HCT116 (cell line): ENCODE results near the gene SHROOM3. TPM values are rescaled to one million over a fixed set of nuclear protein-coding genes. Genes with fewer than 3 reads are reported as not detected.
"Not testable (repeated sequence)": the region's sequence is repeated elsewhere in the genome, so short reads cannot be mapped to it uniquely, and the experiment has no call there.

ENCODE experiments used
- ATAC-seq: fragments of 200-7000 bp; cut with Tn5 transposase; 2 replicates; pipeline ENCODE4 v1.9.1; 2020; ENCODE audit warnings: mild to moderate bottlenecking, moderate library complexity
- BruUV-seq: library from RNA; stranded (reverse); fragments of 400-500 nt; replicated peaks from 2 replicates; lab custom pipeline; 2021; lab: Mats Ljungman, UMichigan
- CTCF ChIA-PET: fragments of 300-600 bp; sonication (Branson Sonifier 250); formaldehyde crosslinking; loops from one replicate; lab custom pipeline; 2021; ENCODE audit warnings: antibody characterized with exemption; lab: Charles Lee
- POLR2A ChIA-PET: fragments of 300-600, 350-600 bp; sonication (Branson Sonifier 250); formaldehyde crosslinking; loops from one replicate; lab custom pipeline; 2021; ENCODE audit warnings: antibody characterized with exemption; lab: Charles Lee
- RAD21 ChIA-PET, 2 experiments: fragments of 300-600 bp; sonication (Branson Sonifier 250); formaldehyde crosslinking; loops; one replicate each; lab custom pipeline; 2023; ENCODE audit warnings: low total read pairs in 2 of 2; ENCODE audit not compliant: uncharacterized antibody in 2 of 2, unreplicated experiment in 2 of 2, low non-redundant PET in 1 of 2; lab: Charles Lee
- DNase-seq: peaks from one replicate; pipeline ENCODE4 v3.0.0-alpha.2; 2010; ENCODE audit warnings: low read depth, low spot score
- H2AFZ ChIP-seq: fragments of 200-600 bp; shearing (Covaris generic), sonication (generic); 2 replicates; pipeline ENCODE4 v1.6.1; 2017; ENCODE audit warnings: low read depth, mixed run types, mixed read lengths, antibody characterized with exemption, low read length; ENCODE audit not compliant: poor library complexity, severe bottlenecking
- H3K27ac ChIP-seq: 2 replicates; pipeline ENCODE4 v1.5.1; 2012; ENCODE audit warnings: low read depth, low read length
- H3K27me3 ChIP-seq: fragments of 200-600 bp; sonication (generic); 2 replicates; pipeline ENCODE4 v1.6.1; 2016; ENCODE audit warnings: mixed run types, low read length, mixed read lengths; ENCODE audit not compliant: insufficient read depth
- H3K36me3 ChIP-seq, 2 experiments: fragments of 200-500 bp in 1 of 2; fragments of 200-600 bp in 1 of 2; sonication (Bioruptor generic) in 1 of 2; sonication (generic) in 1 of 2; 2 replicates each; pipeline versions ENCODE4 v1.5.1 to v1.6.1; 2014 to 2016; ENCODE audit warnings: low read length in 2 of 2, inconsistent platforms in 1 of 2, mixed read lengths in 1 of 2, mixed run types in 1 of 2; ENCODE audit not compliant: insufficient read depth in 2 of 2, control insufficient read depth in 1 of 2
- H3K4me1 ChIP-seq, 2 experiments: fragments of 200-600 bp in 1 of 2; sonication (generic) in 1 of 2; 2 replicates each; pipeline versions ENCODE4 v1.5.1 to v1.6.1; 2012 to 2017; ENCODE audit warnings: low read length in 2 of 2, inconsistent platforms in 1 of 2, mild to moderate bottlenecking in 1 of 2, mixed read lengths in 1 of 2, mixed run types in 1 of 2, moderate library complexity in 1 of 2; ENCODE audit not compliant: insufficient read depth in 2 of 2, control insufficient read depth in 1 of 2
- H3K4me2 ChIP-seq: fragments of 200-600 bp; sonication (generic); 2 replicates; pipeline ENCODE4 v1.6.1; 2017; ENCODE audit warnings: mixed run types, low read length, mixed read lengths
- H3K4me3 ChIP-seq, 2 experiments: fragments of 200-600 bp in 1 of 2; sonication (generic) in 1 of 2; replicated peaks in 1 of 2; 2 replicates each; pipeline ENCODE4 v1.5.1; 2011 to 2016; ENCODE audit warnings: low read length in 2 of 2, control low read depth in 1 of 2, low read depth in 1 of 2, mild to moderate bottlenecking in 1 of 2, mixed read lengths in 1 of 2, mixed run types in 1 of 2
- H3K79me2 ChIP-seq: fragments of 200-600 bp; sonication (generic); 2 replicates; pipeline ENCODE4 v1.6.1; 2017; ENCODE audit warnings: mild to moderate bottlenecking, mixed run types, low read length, moderate library complexity, mixed read lengths; ENCODE audit not compliant: insufficient read depth
- H3K9ac ChIP-seq: fragments of 200-600 bp; sonication (generic); 2 replicates; pipeline ENCODE4 v1.6.1; 2016; ENCODE audit warnings: low read length, mixed read lengths
- H3K9me2 ChIP-seq: fragments of 200-600 bp; sonication (generic), shearing (Covaris generic); 2 replicates; pipeline ENCODE4 v1.6.1; 2017; ENCODE audit warnings: mixed run types, mild to moderate bottlenecking, moderate library complexity; ENCODE audit not compliant: insufficient read depth
- H3K9me3 ChIP-seq, 2 experiments: fragments of 200-500 bp in 1 of 2; fragments of 200-600 bp in 1 of 2; sonication (Bioruptor generic) in 1 of 2; sonication (generic) in 1 of 2; 2 replicates each; pipeline ENCODE4 v1.6.1; 2014 to 2017; ENCODE audit warnings: low read length in 2 of 2, mixed read lengths in 2 of 2, inconsistent platforms in 1 of 2, low read depth in 1 of 2, mild to moderate bottlenecking in 1 of 2, mixed run types in 1 of 2, moderate library complexity in 1 of 2; ENCODE audit not compliant: control insufficient read depth in 1 of 2, insufficient read depth in 1 of 2
- H4K20me1 ChIP-seq: fragments of 200-600 bp; sonication (generic), shearing (Covaris generic); 2 replicates; pipeline ENCODE4 v1.6.1; 2017; ENCODE audit warnings: mixed run types, mild to moderate bottlenecking, moderate library complexity; ENCODE audit not compliant: insufficient read depth
- CBX3 ChIP-seq: IDR thresholded peaks from 2 replicates; pipeline ENCODE4 v1.6.1; 2012; ENCODE audit warnings: low read depth
- CEBPB ChIP-seq: IDR thresholded peaks from 2 replicates; pipeline ENCODE4 v1.6.1; 2012; ENCODE audit warnings: low read depth
- CTCF ChIP-seq, 3 experiments: fragments of 200-600 bp in 1 of 3; sonication (generic) in 1 of 3; IDR thresholded peaks in 2 of 3; conservative IDR thresholded peaks in 1 of 3; 2 replicates each; pipeline ENCODE4 v1.5.1; 2012 to 2017; ENCODE audit warnings: low read depth in 2 of 3, low read length in 2 of 3, antibody characterized with exemption in 1 of 3, borderline replicate concordance in 1 of 3, control low read depth in 1 of 3, mild to moderate bottlenecking in 1 of 3, mixed read lengths in 1 of 3, mixed run types in 1 of 3, moderate library complexity in 1 of 3; ENCODE audit not compliant: insufficient read depth in 1 of 3
- EGR1 ChIP-seq: IDR thresholded peaks from 2 replicates; pipeline ENCODE4 v1.6.1; 2012; ENCODE audit warnings: low read depth
- EZH2 ChIP-seq: fragments of 200-600 bp; sonication (generic); IDR thresholded peaks from 2 replicates; pipeline ENCODE4 v1.6.1; 2017; ENCODE audit warnings: antibody characterized with exemption, mixed run types
- EZH2phosphoT487 ChIP-seq: fragments of 200-600 bp; IDR thresholded peaks from 2 replicates; pipeline ENCODE4 v1.6.1; 2018; ENCODE audit warnings: antibody characterized with exemption, borderline replicate concordance
- JUND ChIP-seq: IDR thresholded peaks from 2 replicates; pipeline ENCODE4 v1.6.1; 2012
- MAX ChIP-seq: IDR thresholded peaks from 2 replicates; pipeline ENCODE4 v1.6.1; 2012
- SIN3A ChIP-seq: IDR thresholded peaks from 2 replicates; pipeline ENCODE4 v1.6.1; 2012; ENCODE audit warnings: low read depth
- TCF7L2 ChIP-seq: IDR thresholded peaks from 2 replicates; pipeline ENCODE4 v1.7.0; 2011; ENCODE audit warnings: borderline replicate concordance, inconsistent platforms; ENCODE audit not compliant: insufficient read depth, insufficient read length; ENCODE audit errors: extremely low read depth
- YY1 ChIP-seq: IDR thresholded peaks from 2 replicates; pipeline ENCODE4 v1.6.1; 2011; ENCODE audit warnings: low read length, low read depth, moderate library complexity, mild to moderate bottlenecking; ENCODE audit not compliant: insufficient replicate concordance; ENCODE audit errors: extremely low read depth
- ZFX ChIP-seq: fragments of 450-650 bp; IDR thresholded peaks from 2 replicates; pipeline ENCODE4 v1.6.1; 2017
- ZNF274 ChIP-seq: fragments of 200-500 bp; sonication (Bioruptor generic); IDR thresholded peaks from 2 replicates; pipeline ENCODE4 v1.6.1; 2014; ENCODE audit warnings: mild to moderate bottlenecking, low read depth, low read length, inconsistent platforms
- intact Hi-C: fragments of 100-400 bp; cut with micrococcal nuclease; formaldehyde crosslinking; loops from 2 replicates; pipeline ENCODE4 v1.10.0; 2022
- total RNA-seq: library from RNA; stranded (reverse); gene quantifications from one replicate; pipeline ENCODE4 v1.2.1, GENCODE V29; 2021; ENCODE audit not compliant: unreplicated experiment
- TF ChIP-seq, protein P1 (sequence below): IDR thresholded peaks from 2 replicates; pipeline ENCODE4 v1.6.1; 2012; ENCODE audit warnings: low read depth

The SHROOM3 gene
- total RNA-seq, 1 experiment from 2014 or later = 22.5 TPM

GRCh38 chr4:76726631-76727030, 291.6 kb downstream of the SHROOM3 start (continued):
- TF ChIP-seq CTCF (IDR thresholded peaks at IDR 0.05 in 2 of 3, conservative IDR thresholded peaks at IDR 0.05 in 1 of 3; ENCODE audit: borderline replicate concordance in 1 of 3, insufficient read depth in 1 of 3, low read depth in 2 of 3, low read length in 2 of 3) (no peak), ZFX (no peak), MAX (no peak), EZH2phosphoT487 (no peak), EZH2 (no peak)

DNA sequence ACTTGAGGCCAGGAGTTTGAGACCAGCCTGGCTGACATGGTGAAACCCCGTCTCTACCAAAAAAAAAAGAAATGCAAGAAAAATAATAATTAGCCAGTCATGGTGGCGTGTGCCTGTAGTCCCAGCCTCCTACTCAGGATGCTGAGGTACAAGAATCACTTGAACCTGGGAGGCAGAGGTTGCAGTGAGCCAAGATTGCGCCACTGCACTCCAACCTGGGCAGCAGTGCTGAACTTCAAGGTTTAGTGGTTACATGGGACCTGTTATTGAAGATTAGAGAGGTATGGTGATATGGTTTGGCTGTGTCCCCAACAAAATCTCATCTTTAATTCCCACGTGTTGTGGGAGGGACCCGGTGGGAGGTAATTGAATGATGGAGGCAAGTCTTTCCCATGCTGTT, 292.9 kb downstream of the SHROOM3 start:
- H3K4me1 ChIP-seq = peaks cover 30 to 33% of the 10 kb centered on the region in 2 experiments
- ATAC-seq, H3K79me2 ChIP-seq, H3K9me2 ChIP-seq, CTCF ChIA-PET, H2AFZ ChIP-seq, H3K4me2 ChIP-seq, intact Hi-C loops, POLR2A ChIA-PET, H4K20me1 ChIP-seq, H3K36me3 ChIP-seq, H3K27ac ChIP-seq, H3K4me3 ChIP-seq, H3K9me3 ChIP-seq, H3K9ac ChIP-seq, H3K27me3 ChIP-seq, RAD21 ChIA-PET, DNase-seq, BruUV-seq: not testable (repeated sequence)

GRCh38 chr4:76729460-76729859, 294.4 kb downstream of the SHROOM3 start:
- Histone ChIP-seq H3K79me2 (no peaks in the 10 kb centered on the region), H2AFZ (no peak overlapping the region), H4K20me1 (no peaks in the 10 kb centered on the region), H3K4me2 (no peak overlapping the region), H3K27ac (no peak overlapping the region), H3K27me3 (no peaks in the 10 kb centered on the region), H3K9me2 (no peaks in the 10 kb centered on the region), H3K4me3 (no peak overlapping the region), H3K9ac (no peak overlapping the region), H3K9me3 (no peaks in the 10 kb centered on the region), H3K4me1 (peaks cover 15 to 19% of the 10 kb centered on the region in 2 experiments), H3K36me3 (no peaks in the 10 kb centered on the region)
- intact Hi-C loops = no loop called here
- ATAC-seq = no peak
- no peak for DNase-seq
- no TSS peak for BruUV-seq
- CTCF ChIA-PET = no interaction called here
- RAD21 ChIA-PET = no interaction called here
- POLR2A ChIA-PET = no interaction called here
- no peak for TF ChIP-seq EZH2
- no peak for TF ChIP-seq EZH2phosphoT487
- TF ChIP-seq, protein P1, sequence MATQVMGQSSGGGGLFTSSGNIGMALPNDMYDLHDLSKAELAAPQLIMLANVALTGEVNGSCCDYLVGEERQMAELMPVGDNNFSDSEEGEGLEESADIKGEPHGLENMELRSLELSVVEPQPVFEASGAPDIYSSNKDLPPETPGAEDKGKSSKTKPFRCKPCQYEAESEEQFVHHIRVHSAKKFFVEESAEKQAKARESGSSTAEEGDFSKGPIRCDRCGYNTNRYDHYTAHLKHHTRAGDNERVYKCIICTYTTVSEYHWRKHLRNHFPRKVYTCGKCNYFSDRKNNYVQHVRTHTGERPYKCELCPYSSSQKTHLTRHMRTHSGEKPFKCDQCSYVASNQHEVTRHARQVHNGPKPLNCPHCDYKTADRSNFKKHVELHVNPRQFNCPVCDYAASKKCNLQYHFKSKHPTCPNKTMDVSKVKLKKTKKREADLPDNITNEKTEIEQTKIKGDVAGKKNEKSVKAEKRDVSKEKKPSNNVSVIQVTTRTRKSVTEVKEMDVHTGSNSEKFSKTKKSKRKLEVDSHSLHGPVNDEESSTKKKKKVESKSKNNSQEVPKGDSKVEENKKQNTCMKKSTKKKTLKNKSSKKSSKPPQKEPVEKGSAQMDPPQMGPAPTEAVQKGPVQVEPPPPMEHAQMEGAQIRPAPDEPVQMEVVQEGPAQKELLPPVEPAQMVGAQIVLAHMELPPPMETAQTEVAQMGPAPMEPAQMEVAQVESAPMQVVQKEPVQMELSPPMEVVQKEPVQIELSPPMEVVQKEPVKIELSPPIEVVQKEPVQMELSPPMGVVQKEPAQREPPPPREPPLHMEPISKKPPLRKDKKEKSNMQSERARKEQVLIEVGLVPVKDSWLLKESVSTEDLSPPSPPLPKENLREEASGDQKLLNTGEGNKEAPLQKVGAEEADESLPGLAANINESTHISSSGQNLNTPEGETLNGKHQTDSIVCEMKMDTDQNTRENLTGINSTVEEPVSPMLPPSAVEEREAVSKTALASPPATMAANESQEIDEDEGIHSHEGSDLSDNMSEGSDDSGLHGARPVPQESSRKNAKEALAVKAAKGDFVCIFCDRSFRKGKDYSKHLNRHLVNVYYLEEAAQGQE = no peak
- no peak for TF ChIP-seq ZNF274
- no peak for TF ChIP-seq JUND
- TF ChIP-seq CEBPB = no peak
- TF ChIP-seq SIN3A = no peak
- no peak for TF ChIP-seq YY1
- TF ChIP-seq CBX3 = no peak
- no peak for TF ChIP-seq EGR1
- no peak for TF ChIP-seq TCF7L2
